Neural cell (in vitro differentiated cells): ENCODE results near the gene CD151. TPM values are rescaled to one million over a fixed set of nuclear protein-coding genes. Genes with fewer than 3 reads are reported as not detected.

Experiments
- H2AFZ ChIP-seq: fragments of 200-600, 300-800 bp; sonication (generic), shearing (Covaris generic); 2 replicates; pipeline ENCODE4 v1.6.0; 2014; ENCODE audit warnings: low read depth, mild to moderate bottlenecking, antibody characterized with exemption, low read length, moderate library complexity
- H3F3A ChIP-seq: fragments of 200-600 bp; shearing (Covaris generic); 2 replicates; pipeline ENCODE4 v1.6.1; 2016; ENCODE audit warnings: mild to moderate bottlenecking, moderate library complexity, mixed read lengths, antibody characterized with exemption, low read length; ENCODE audit not compliant: insufficient read depth, poor library complexity, severe bottlenecking
- H3K27ac ChIP-seq: fragments of 200-600, 300-800 bp; sonication (generic), shearing (Covaris generic); 2 replicates; pipeline ENCODE4 v1.5.1; 2014; ENCODE audit warnings: mild to moderate bottlenecking, low read length, moderate library complexity
- H3K27me3 ChIP-seq: fragments of 300-800, 200-600 bp; sonication (generic), shearing (Covaris generic); 2 replicates; pipeline ENCODE4 v1.6.0; 2014; ENCODE audit warnings: mild to moderate bottlenecking, low read depth, low read length, moderate library complexity; ENCODE audit not compliant: insufficient read depth
- H3K36me3 ChIP-seq: fragments of 300-800, 200-600 bp; sonication (generic), shearing (Covaris generic); 2 replicates; pipeline ENCODE4 v1.5.1; 2014; ENCODE audit warnings: mild to moderate bottlenecking, antibody characterized with exemption, low read length, moderate library complexity; ENCODE audit not compliant: insufficient read depth
- H3K4me2 ChIP-seq: fragments of 300-800, 200-600 bp; sonication (generic), shearing (Covaris generic); 2 replicates; pipeline ENCODE4 v1.6.0; 2014; ENCODE audit warnings: mild to moderate bottlenecking, low read length
- H3K4me3 ChIP-seq: fragments of 300-800, 200-600 bp; sonication (generic), shearing (Covaris generic); 2 replicates; pipeline ENCODE4 v1.5.1; 2014; ENCODE audit warnings: mild to moderate bottlenecking, low read length, moderate library complexity
- H3K79me2 ChIP-seq: fragments of 200-600 bp; shearing (Covaris generic); replicated peaks from 2 replicates; pipeline ENCODE4 v1.6.0; 2014; ENCODE audit warnings: mild to moderate bottlenecking, low read length, moderate library complexity; ENCODE audit not compliant: insufficient read depth
- H3K9ac ChIP-seq: fragments of 300-800, 200-600 bp; sonication (generic), shearing (Covaris generic); 2 replicates; pipeline ENCODE4 v1.6.1; 2016; ENCODE audit warnings: mild to moderate bottlenecking, low read length, mixed read lengths
- H3K9me2 ChIP-seq: fragments of 200-600 bp; shearing (Covaris generic); 2 replicates; pipeline ENCODE4 v1.6.1; 2016; ENCODE audit warnings: mild to moderate bottlenecking, low read length, mixed read lengths; ENCODE audit not compliant: insufficient read depth
- H3K9me3 ChIP-seq: fragments of 200-600, 300-800 bp; sonication (generic), shearing (Covaris generic); 2 replicates; pipeline ENCODE4 v1.6.1; 2016; ENCODE audit warnings: mild to moderate bottlenecking, mixed run types, low read length, moderate library complexity, mixed read lengths
- H4K20me1 ChIP-seq: fragments of 200-600 bp; shearing (Covaris generic); 2 replicates; pipeline ENCODE4 v1.6.1; 2016; ENCODE audit warnings: mild to moderate bottlenecking, mixed run types; ENCODE audit not compliant: insufficient read depth
- EP300 ChIP-seq: fragments of 450-650 bp; conservative IDR thresholded peaks from 2 replicates; pipeline ENCODE4 v1.6.1; 2014; ENCODE audit warnings: antibody characterized with exemption, mild to moderate bottlenecking, moderate library complexity; ENCODE audit not compliant: poor library complexity, severe bottlenecking
- EZH2 ChIP-seq: fragments of 200-600, 300-800 bp; shearing (Covaris generic), sonication (generic); IDR thresholded peaks from 2 replicates; pipeline ENCODE4 v1.6.1; 2014; ENCODE audit warnings: antibody characterized with exemption, low read length, borderline replicate concordance, mild to moderate bottlenecking; ENCODE audit not compliant: insufficient read depth, poor library complexity, severe bottlenecking
- MXI1 ChIP-seq: fragments of 450-650 bp; conservative IDR thresholded peaks from 2 replicates; pipeline ENCODE4 v1.6.1; 2014; ENCODE audit warnings: antibody characterized with exemption, mild to moderate bottlenecking; ENCODE audit not compliant: poor library complexity, severe bottlenecking
- POLR2AphosphoS5 ChIP-seq: IDR thresholded peaks from 2 replicates; pipeline ENCODE4 v1.6.1; 2012
- RAD21 ChIP-seq: fragments of 450-650 bp; conservative IDR thresholded peaks from 2 replicates; pipeline ENCODE4 v1.6.1; 2014; ENCODE audit warnings: antibody characterized with exemption, mild to moderate bottlenecking, moderate library complexity
- SMC3 ChIP-seq: fragments of 450-650 bp; conservative IDR thresholded peaks from 2 replicates; pipeline ENCODE4 v1.6.1; 2014; ENCODE audit warnings: antibody characterized with exemption, mild to moderate bottlenecking, moderate library complexity; ENCODE audit not compliant: poor library complexity
- TAF1 ChIP-seq: IDR thresholded peaks from 2 replicates; pipeline ENCODE4 v1.6.1; 2012; ENCODE audit warnings: low read depth
- polyA plus RNA-seq: library from polyadenylated mRNA; depleted of rRNA; stranded (reverse); fragments of >200 nt; gene quantifications from 2 replicates; pipeline ENCODE4 v1.2.3, GENCODE V29; 2014
- TF ChIP-seq, protein P1 (sequence below): fragments of 450-650 bp; IDR thresholded peaks from 2 replicates; pipeline ENCODE4 v1.5.1; 2014; ENCODE audit warnings: antibody characterized with exemption, mild to moderate bottlenecking, moderate library complexity; ENCODE audit not compliant: poor library complexity, severe bottlenecking
- TF ChIP-seq, protein P2 (sequence below): IDR thresholded peaks from 2 replicates; pipeline ENCODE4 v1.6.1; 2012; ENCODE audit warnings: borderline replicate concordance

Gene CD151
- polyA plus RNA-seq, 1 donor from 2014 or later = 70.8 TPM

DNA sequence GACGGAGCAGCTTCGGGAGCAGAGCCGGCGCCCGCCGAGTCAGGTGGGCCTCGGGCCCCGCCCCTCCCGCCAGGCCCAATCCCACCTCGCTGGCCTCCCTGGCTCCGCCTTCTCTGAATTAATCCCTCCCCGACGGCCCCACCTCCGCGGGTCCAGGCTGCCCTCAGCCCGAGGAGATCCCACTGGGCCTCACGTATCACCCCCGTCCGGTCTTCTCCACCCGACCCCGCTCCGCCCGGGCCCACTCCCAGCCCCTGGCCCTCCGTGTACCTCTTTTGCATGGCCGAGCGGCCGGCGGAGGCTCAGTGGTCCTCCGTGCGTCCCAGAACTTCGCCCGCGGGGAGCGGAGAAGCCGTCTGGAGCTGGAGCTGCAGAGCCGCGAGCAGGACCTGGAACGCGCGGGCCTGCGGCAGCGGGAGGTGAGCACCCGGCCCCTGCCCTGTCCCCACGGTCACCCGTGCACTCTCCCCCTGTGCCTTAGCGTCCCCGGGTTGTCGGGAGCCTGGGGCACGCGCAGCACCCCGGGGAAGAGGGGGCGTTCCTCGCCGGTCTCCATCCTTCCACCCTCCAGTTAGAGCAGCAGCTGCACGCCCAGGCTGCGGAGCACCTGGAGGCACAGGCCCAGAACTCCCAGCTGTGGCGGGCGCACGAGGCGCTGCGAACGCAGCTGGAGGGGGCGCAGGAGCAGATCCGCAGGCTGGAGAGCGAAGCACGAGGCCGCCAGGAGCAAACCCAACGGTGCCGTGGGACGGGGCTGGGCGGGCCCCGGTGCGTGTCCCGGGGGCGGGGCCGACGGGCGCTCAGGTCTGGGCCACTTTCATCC, 2.2 kb upstream of the CD151 start:
- Histone ChIP-seq H3F3A (no peaks in the 10 kb centered on the region), H2AFZ (no peak overlapping the region), H3K9ac (peak overlapping the region; percentile 29), H3K9me2 (no peaks in the 10 kb centered on the region), H3K9me3 (no peaks in the 10 kb centered on the region), H4K20me1 (no peaks in the 10 kb centered on the region), H3K36me3 (no peaks in the 10 kb centered on the region), H3K4me2 (no peak overlapping the region), H3K27ac (no peak overlapping the region), H3K27me3 (peaks cover 42% of the 10 kb centered on the region), H3K79me2 (no peaks in the 10 kb centered on the region), H3K4me3 (peak overlapping the region; percentile 69)
- TF ChIP-seq EP300 (no peak), EZH2 (no peak), POLR2AphosphoS5 (peak; percentile 27), TAF1 (no peak)
- TF ChIP-seq, protein P1, sequence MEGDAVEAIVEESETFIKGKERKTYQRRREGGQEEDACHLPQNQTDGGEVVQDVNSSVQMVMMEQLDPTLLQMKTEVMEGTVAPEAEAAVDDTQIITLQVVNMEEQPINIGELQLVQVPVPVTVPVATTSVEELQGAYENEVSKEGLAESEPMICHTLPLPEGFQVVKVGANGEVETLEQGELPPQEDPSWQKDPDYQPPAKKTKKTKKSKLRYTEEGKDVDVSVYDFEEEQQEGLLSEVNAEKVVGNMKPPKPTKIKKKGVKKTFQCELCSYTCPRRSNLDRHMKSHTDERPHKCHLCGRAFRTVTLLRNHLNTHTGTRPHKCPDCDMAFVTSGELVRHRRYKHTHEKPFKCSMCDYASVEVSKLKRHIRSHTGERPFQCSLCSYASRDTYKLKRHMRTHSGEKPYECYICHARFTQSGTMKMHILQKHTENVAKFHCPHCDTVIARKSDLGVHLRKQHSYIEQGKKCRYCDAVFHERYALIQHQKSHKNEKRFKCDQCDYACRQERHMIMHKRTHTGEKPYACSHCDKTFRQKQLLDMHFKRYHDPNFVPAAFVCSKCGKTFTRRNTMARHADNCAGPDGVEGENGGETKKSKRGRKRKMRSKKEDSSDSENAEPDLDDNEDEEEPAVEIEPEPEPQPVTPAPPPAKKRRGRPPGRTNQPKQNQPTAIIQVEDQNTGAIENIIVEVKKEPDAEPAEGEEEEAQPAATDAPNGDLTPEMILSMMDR = no peak

DNA sequence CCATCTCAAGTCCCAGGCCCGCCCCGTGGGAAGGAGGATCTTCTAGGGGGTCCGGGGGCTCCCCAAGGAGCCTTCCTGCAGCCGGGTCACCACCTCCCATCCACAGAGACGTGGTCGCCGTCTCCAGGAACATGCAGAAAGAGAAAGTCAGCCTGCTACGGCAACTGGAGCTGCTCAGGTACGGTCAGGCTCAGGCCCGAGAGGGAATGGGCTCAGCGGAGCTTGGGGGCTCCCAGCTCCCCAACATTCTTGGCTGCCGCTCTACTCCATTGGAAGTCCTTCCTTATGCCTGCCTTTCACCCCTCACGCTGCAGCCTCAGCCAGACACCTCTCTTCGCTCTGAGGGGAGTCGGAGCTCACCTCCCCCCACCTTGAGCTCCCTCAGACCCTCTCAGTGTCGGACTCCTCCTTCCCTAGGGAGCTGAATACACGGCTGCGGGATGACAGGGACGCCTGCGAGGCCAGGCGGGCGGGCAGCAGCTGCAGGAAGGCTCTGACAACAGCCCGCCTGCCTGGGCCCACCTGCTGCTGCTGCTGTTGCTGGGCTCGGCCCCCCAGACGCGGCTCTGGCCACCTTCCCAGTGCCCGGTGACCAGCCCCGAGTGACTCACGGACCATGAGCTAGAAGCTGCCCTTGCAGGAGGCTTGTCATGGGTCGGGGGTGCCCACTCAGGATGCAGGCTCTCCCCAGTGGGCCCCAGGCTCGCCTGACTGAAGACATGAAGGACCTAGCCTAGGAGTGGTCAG, 1.5 kb upstream of the CD151 start:
- Histone ChIP-seq H3K27ac (no peak overlapping the region), H3K4me3 (peak overlapping the region; percentile 69), H4K20me1 (no peaks in the 10 kb centered on the region), H3K4me2 (no peak overlapping the region), H2AFZ (no peak overlapping the region), H3F3A (no peaks in the 10 kb centered on the region), H3K9me2 (no peaks in the 10 kb centered on the region), H3K36me3 (no peaks in the 10 kb centered on the region), H3K9me3 (no peaks in the 10 kb centered on the region), H3K79me2 (no peaks in the 10 kb centered on the region), H3K27me3 (peaks cover 38% of the 10 kb centered on the region), H3K9ac (no peak overlapping the region)
- TF ChIP-seq, protein P1 = no peak

DNA sequence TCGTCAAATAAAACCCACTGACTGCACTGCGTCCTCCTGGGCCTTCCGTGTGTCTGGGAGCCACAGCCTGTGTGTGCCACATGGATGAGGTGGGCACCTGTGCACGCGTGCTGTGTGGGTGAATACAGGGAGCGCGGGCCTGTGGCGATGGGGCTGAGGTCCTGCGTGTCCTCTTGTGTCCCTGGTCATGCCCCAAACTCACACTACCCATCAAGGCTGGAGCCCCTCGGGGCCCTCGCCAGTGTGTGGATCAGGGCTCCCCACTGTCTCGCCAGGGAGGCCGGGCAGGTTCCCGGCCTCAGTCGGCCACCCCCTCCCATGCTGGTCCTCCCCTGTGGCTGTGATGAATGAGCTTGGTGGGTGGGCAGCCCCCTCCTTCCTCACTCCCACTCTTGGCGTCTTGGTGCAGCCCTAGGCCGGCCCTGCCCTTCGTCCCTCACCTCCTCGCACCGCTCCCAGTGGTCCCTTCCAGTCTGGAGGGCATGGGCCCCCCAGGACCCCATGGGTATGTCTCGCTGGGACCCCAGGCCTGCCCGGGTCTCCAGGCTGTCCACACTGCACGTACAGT, 707 bp upstream of the CD151 start:
- Histone ChIP-seq H3K9me3 (no peaks in the 10 kb centered on the region), H3K4me3 (peak overlapping the region; percentile 69), H3K36me3 (no peaks in the 10 kb centered on the region), H3K27me3 (peaks cover 31% of the 10 kb centered on the region), H3F3A (no peaks in the 10 kb centered on the region), H4K20me1 (no peaks in the 10 kb centered on the region), H3K9me2 (no peaks in the 10 kb centered on the region), H3K27ac (peak overlapping the region; percentile 34), H2AFZ (no peak overlapping the region), H3K9ac (peak overlapping the region; percentile 75), H3K79me2 (no peaks in the 10 kb centered on the region), H3K4me2 (peak overlapping the region; percentile 4)
- TF ChIP-seq, protein P2, sequence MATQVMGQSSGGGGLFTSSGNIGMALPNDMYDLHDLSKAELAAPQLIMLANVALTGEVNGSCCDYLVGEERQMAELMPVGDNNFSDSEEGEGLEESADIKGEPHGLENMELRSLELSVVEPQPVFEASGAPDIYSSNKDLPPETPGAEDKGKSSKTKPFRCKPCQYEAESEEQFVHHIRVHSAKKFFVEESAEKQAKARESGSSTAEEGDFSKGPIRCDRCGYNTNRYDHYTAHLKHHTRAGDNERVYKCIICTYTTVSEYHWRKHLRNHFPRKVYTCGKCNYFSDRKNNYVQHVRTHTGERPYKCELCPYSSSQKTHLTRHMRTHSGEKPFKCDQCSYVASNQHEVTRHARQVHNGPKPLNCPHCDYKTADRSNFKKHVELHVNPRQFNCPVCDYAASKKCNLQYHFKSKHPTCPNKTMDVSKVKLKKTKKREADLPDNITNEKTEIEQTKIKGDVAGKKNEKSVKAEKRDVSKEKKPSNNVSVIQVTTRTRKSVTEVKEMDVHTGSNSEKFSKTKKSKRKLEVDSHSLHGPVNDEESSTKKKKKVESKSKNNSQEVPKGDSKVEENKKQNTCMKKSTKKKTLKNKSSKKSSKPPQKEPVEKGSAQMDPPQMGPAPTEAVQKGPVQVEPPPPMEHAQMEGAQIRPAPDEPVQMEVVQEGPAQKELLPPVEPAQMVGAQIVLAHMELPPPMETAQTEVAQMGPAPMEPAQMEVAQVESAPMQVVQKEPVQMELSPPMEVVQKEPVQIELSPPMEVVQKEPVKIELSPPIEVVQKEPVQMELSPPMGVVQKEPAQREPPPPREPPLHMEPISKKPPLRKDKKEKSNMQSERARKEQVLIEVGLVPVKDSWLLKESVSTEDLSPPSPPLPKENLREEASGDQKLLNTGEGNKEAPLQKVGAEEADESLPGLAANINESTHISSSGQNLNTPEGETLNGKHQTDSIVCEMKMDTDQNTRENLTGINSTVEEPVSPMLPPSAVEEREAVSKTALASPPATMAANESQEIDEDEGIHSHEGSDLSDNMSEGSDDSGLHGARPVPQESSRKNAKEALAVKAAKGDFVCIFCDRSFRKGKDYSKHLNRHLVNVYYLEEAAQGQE = no peak
- TF ChIP-seq SMC3 (no peak), TAF1 (no peak), RAD21 (no peak), EP300 (no peak), EZH2 (no peak), MXI1 (no peak), POLR2AphosphoS5 (no peak)
- TF ChIP-seq, protein P1 = no peak
